Uterus (tissue), 2 donors: Measurements from ENCODE around the gene CCR7.

Experiments
- POLR2A ChIP-seq, 2 donors: fragments of 450-650 bp; IDR thresholded peaks; one replicate each; pipeline ENCODE4 v1.6.1; 2016; ENCODE audit warnings: antibody characterized with exemption in 2 of 2, mild to moderate bottlenecking in 1 of 2, moderate library complexity in 1 of 2
- TF ChIP-seq, protein P1 (sequence below), 4 experiments: fragments of 200-600 bp in 2 of 4; fragments of 450-650 bp in 2 of 4; sonication (generic) in 2 of 4; IDR thresholded peaks; one replicate each; pipeline ENCODE4 v1.5.1; 2016 to 2019; ENCODE audit warnings: antibody characterized with exemption in 4 of 4, mild to moderate bottlenecking in 2 of 4, moderate library complexity in 1 of 4

DNA sequence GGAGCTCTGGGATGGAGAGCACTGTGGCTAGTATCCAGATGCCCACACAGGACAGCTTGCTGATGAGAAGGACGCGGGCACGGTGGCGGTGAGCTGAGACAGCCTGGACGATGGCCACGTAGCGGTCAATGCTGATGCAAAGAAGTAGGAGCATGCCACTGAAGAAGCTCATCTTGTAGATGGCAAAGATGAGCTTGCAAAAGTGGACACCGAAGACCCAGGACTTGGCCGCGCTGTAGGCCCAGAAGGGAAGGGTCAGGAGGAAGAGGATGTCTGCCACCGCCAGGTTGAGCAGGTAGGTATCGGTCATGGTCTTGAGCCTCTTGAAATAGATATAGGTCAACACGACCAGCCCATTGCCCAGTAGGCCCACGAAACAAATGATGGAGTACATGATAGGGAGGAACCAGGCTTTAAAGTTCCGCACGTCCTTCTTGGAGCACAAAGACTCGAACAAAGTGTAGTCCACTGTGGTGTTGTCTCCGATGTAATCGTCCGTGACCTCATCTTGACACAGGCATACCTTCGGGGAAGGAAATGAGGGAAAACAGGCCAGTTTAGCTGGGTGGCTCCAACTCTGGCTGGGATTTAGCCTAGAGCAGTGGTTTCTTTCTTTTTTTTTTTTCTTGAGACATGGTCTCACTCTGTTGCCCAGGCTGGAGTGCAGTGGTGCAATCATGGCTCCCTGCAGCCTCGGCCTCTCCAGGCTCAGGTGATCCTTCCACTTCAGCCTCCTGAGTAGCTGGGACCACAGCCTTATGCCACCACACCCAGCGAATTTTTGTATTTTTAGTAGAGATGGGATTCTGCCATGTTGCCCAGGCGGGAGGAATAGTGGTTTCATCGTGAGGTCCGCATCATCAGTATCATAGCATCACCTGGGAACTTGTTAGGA, 9.7 kb downstream of the CCR7 start:
- TF ChIP-seq, protein P1, sequence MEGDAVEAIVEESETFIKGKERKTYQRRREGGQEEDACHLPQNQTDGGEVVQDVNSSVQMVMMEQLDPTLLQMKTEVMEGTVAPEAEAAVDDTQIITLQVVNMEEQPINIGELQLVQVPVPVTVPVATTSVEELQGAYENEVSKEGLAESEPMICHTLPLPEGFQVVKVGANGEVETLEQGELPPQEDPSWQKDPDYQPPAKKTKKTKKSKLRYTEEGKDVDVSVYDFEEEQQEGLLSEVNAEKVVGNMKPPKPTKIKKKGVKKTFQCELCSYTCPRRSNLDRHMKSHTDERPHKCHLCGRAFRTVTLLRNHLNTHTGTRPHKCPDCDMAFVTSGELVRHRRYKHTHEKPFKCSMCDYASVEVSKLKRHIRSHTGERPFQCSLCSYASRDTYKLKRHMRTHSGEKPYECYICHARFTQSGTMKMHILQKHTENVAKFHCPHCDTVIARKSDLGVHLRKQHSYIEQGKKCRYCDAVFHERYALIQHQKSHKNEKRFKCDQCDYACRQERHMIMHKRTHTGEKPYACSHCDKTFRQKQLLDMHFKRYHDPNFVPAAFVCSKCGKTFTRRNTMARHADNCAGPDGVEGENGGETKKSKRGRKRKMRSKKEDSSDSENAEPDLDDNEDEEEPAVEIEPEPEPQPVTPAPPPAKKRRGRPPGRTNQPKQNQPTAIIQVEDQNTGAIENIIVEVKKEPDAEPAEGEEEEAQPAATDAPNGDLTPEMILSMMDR (IDR thresholded peaks at IDR 0.05): no peak
- TF ChIP-seq POLR2A (IDR thresholded peaks at IDR 0.05): no peak
